ENCODE data around the gene RCN2. TPM values are rescaled to one million over a fixed set of nuclear protein-coding genes. Genes with fewer than 3 reads are reported as not detected.

Gene RCN2
- total and polyA plus RNA-seq, 2 of the 13 experiments (the other 11 are each of a cell fraction or from before 2014, with no cell fraction given), result 84.4 to 89.0 TPM

GRCh38 chr15:76905013-76905839 lies 26.3 kb upstream of the RCN2 start, which contains the start of gene SCAPER (continued):
- TF ChIP-seq ZSCAN31 (CRISPR knock-in tag; IDR thresholded peaks at IDR 0.05; ENCODE audit: low read depth) (peak; percentile 82), ZNF841 (CRISPR knock-in tag; IDR thresholded peaks at IDR 0.05; ENCODE audit: borderline replicate concordance) (no peak), ZNF788 (CRISPR knock-in tag; IDR thresholded peaks at IDR 0.05; ENCODE audit: borderline replicate concordance) (peak; percentile 88), ZNF33A (CRISPR knock-in tag; IDR thresholded peaks at IDR 0.05; ENCODE audit: borderline replicate concordance) (no peak), ZBTB25 (CRISPR knock-in tag; IDR thresholded peaks at IDR 0.05) (no peak; the same call in 1 of the 2 replicates), NFRKB (IDR thresholded peaks at IDR 0.05) (no peak), ZNF274 (CRISPR knock-in tag; IDR thresholded peaks at IDR 0.05) (peak; percentile 99), NR0B2 (CRISPR knock-in tag; IDR thresholded peaks at IDR 0.05) (peak; percentile 93; the same call in 1 of the 2 replicates), ZNF549 (CRISPR knock-in tag; IDR thresholded peaks at IDR 0.05) (no peak), PPARG (CRISPR knock-in tag; conservative IDR thresholded peaks at IDR 0.05) (no peak), ATF7 (IDR thresholded peaks at IDR 0.05) (no peak), ATF7 (CRISPR knock-in tag; IDR thresholded peaks at IDR 0.05) (peak; percentile 69; the same call in 1 of the 2 replicates), ZNF614 (CRISPR knock-in tag; IDR thresholded peaks at IDR 0.05; ENCODE audit: borderline replicate concordance) (no peak), ZFY (CRISPR knock-in tag; IDR thresholded peaks at IDR 0.05) (peak; percentile 83), ZBTB34 (CRISPR knock-in tag; IDR thresholded peaks at IDR 0.05) (no peak), ZNF354B (CRISPR knock-in tag; IDR thresholded peaks at IDR 0.05) (no peak; the same call in 1 of the 2 replicates), TSC22D2 (CRISPR knock-in tag; IDR thresholded peaks at IDR 0.05; ENCODE audit: borderline replicate concordance) (0 out of 2 replicates have a peak, but pooled peaks have one; percentile 44), ZNF652 (CRISPR knock-in tag; IDR thresholded peaks at IDR 0.05; ENCODE audit: borderline replicate concordance, low read depth) (no peak), SOX5 (CRISPR knock-in tag; IDR thresholded peaks at IDR 0.05; ENCODE audit: borderline replicate concordance) (no peak)
- TF ChIP-seq, protein P1, sequence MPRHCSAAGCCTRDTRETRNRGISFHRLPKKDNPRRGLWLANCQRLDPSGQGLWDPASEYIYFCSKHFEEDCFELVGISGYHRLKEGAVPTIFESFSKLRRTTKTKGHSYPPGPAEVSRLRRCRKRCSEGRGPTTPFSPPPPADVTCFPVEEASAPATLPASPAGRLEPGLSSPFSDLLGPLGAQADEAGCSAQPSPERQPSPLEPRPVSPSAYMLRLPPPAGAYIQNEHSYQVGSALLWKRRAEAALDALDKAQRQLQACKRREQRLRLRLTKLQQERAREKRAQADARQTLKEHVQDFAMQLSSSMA (CRISPR knock-in tag; IDR thresholded peaks at IDR 0.05), result peak; percentile 92; the same call in 1 of the 2 replicates
- TF ChIP-seq, protein P2, sequence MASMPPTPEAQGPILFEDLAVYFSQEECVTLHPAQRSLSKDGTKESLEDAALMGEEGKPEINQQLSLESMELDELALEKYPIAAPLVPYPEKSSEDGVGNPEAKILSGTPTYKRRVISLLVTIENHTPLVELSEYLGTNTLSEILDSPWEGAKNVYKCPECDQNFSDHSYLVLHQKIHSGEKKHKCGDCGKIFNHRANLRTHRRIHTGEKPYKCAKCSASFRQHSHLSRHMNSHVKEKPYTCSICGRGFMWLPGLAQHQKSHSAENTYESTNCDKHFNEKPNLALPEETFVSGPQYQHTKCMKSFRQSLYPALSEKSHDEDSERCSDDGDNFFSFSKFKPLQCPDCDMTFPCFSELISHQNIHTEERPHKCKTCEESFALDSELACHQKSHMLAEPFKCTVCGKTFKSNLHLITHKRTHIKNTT (CRISPR knock-in tag; IDR thresholded peaks at IDR 0.05), result no peak
- TF ChIP-seq, protein P3, sequence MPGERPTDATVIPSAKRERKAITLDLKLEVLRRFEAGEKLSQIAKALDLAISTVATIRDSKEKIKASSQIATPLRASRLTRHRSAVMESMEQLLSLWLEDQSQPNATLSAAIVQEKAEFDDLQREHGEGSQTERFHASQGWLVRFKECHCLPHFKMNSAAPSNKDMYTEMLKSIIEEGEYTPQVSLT (CRISPR knock-in tag; IDR thresholded peaks at IDR 0.05; ENCODE audit: borderline replicate concordance, low read depth), result peak; percentile 73; the same call in 1 of the 2 replicates
- TF ChIP-seq, protein P4, sequence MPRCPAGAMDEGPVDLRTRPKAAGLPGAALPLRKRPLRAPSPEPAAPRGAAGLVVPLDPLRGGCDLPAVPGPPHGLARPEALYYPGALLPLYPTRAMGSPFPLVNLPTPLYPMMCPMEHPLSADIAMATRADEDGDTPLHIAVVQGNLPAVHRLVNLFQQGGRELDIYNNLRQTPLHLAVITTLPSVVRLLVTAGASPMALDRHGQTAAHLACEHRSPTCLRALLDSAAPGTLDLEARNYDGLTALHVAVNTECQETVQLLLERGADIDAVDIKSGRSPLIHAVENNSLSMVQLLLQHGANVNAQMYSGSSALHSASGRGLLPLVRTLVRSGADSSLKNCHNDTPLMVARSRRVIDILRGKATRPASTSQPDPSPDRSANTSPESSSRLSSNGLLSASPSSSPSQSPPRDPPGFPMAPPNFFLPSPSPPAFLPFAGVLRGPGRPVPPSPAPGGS (CRISPR knock-in tag; IDR thresholded peaks at IDR 0.05), result peak; percentile 96
